GM08714 (cell line): ENCODE measurements around the gene SYT13.

ENCODE experiments used
- H3K4me3 ChIP-seq: fragments of 200-500 bp; sonication (Bioruptor generic); 2 replicates; pipeline ENCODE4 v1.5.1; 2014; ENCODE audit warnings: mild to moderate bottlenecking, low read length, inconsistent platforms
- ZNF274 ChIP-seq: IDR thresholded peaks from 2 replicates; pipeline ENCODE4 v1.6.1; 2012; ENCODE audit warnings: mild to moderate bottlenecking, low read depth, low read length

Gene SYT13

GRCh38 chr11:45272701-45273100 is 13.4 kb downstream of the SYT13 start:
- H3K4me3 ChIP-seq: no peak overlapping the region
- TF ChIP-seq ZNF274: no peak

- no peak for TF ChIP-seq ZNF274
- H3K4me3 ChIP-seq: no peak overlapping the region
Observed at GRCh38 chr11:45270946-45271716, 15.0 kb downstream of the SYT13 start.

GRCh38 chr11:45269678-45270077 is 16.5 kb downstream of the SYT13 start:
- TF ChIP-seq ZNF274: no peak
- no peak overlapping the region for H3K4me3 ChIP-seq

GRCh38 chr11:45267652-45268299 is 18.4 kb downstream of the SYT13 start:
- TF ChIP-seq ZNF274: no peak
- H3K4me3 ChIP-seq: no peak overlapping the region

DNA sequence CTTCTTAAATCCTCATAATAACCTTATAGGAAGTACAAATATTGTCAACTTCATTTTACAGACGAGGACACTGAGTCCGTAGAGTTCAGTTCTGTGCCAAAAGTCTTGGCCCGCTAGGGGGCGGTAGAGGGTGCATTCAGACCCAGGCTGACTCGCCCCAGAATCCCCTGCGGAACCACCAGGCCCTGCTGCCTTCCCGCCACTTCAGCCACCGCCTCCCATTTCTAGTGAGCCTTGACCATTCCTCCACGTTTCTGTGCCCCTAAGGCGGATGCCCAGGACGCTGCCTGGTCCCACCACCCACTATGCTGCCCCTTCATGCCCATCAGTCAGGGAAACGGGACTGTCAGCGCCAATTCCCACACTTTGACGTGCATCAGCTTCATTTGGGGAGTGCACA is 19.1 kb downstream of the SYT13 start:
- H3K4me3 ChIP-seq: no peak overlapping the region
- TF ChIP-seq ZNF274: no peak

- no peak for TF ChIP-seq ZNF274
- no peak overlapping the region for H3K4me3 ChIP-seq
Observed at GRCh38 chr11:45266676-45267020, 19.5 kb downstream of the SYT13 start.

- no peak for TF ChIP-seq ZNF274
- no peak overlapping the region for H3K4me3 ChIP-seq
Observed at GRCh38 chr11:45265969-45266675, 20.0 kb downstream of the SYT13 start.

GRCh38 chr11:45264839-45265515 is 21.2 kb downstream of the SYT13 start:
- TF ChIP-seq ZNF274: no peak

DNA sequence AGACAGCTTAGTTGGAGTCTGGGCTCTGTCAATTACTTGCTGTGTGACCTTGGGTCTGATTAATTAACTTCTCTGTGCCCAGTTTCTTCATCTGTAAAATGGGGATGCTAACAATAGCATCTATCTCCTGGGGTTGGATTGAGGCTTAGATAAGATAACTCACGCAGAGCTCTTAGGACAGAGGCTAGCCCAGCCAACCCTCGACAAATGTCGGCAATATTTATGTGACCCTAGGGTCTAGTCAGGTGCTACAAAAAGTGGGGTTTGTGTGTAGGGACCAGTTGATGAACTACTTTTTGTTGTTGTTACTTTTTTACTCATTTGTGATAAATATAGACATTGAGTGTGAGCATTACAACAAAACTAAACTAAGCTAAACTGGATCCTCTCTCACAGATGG is 22.4 kb downstream of the SYT13 start:
- no peak overlapping the region for H3K4me3 ChIP-seq
- TF ChIP-seq ZNF274: no peak

More at GRCh38 chr11:45264839-45265515, 21.2 kb downstream of the SYT13 start:
- no peak overlapping the region for H3K4me3 ChIP-seq

DNA sequence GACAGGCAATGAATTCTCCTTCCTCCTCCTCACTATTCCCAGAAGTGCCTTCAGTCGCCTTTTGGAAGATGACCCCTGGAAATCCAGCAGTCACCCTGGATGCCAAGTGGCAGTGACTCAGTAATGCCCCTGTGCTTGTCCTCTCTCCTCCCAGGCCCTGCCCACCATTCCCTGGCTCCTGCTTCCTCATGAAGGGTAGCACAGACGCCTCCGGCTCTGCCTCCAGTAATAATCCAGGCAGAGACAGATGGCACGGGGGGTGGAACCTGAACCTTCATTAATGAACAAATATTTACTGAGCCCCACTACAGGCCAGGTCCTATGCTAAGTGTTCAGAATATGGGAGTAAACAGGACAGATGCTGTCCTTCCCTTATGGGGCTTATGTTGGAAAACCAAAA is 23.2 kb downstream of the SYT13 start:
- H3K4me3 ChIP-seq: no peak overlapping the region
- TF ChIP-seq ZNF274: no peak

GRCh38 chr11:45260071-45260470 is 26.1 kb downstream of the SYT13 start:
- no peak for TF ChIP-seq ZNF274
- no peak overlapping the region for H3K4me3 ChIP-seq

DNA sequence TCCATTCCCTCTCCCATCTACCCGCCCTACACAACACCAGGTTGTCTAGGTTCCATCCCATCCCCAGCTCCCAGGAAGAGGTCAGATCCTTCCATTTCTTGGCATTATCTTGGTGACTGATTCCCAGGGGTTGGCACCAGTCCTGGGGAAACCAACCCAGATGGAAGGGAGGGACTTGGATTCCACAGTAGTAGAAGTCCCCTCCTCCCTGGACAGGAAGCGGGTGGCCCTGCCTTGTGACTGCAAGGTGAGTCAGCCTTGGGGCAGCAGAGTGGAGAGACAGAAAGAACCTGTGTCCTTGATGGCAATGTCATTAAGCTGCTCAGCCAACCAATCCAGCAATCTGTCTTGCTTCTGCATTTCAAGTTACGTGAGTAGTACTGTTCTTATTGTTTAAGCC is 26.5 kb downstream of the SYT13 start:
- H3K4me3 ChIP-seq: no peak overlapping the region
- no peak for TF ChIP-seq ZNF274

- no peak for TF ChIP-seq ZNF274
- H3K4me3 ChIP-seq: no peak overlapping the region
Observed at GRCh38 chr11:45258982-45259530, 27.1 kb downstream of the SYT13 start.

DNA sequence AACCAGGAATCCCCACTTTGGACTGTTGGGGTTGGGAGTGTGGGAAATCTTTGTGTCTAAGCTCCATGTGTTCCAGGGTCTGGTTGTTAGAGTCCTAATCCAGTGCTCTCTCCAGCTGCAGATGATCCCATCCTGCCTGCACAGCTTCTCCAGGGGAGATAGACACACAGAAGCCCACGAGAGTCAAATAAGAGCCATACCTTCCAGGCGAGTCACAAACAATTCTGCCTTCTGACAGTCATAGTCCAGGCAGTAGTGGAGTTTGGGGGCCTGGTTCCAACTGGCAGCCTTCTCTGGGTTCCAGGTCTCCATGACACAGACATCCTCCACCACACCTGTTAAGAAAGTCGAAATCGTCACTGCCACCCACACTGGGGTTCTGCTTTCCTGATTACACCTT is 32.1 kb downstream of the SYT13 start:
- TF ChIP-seq ZNF274: no peak
- no peak overlapping the region for H3K4me3 ChIP-seq
